ENCODE data around the gene NBPF11.
A peak's percentile ranks its signal among the peaks of the same experiment; 100 is the strongest.
"Not testable (repeated sequence)": the region's sequence is repeated elsewhere in the genome, so short reads cannot be mapped to it uniquely, and the experiment has no call there.

Gene NBPF11

GRCh38 chr1:148147052-148147838 lies 4.8 kb downstream of the NBPF11 start:
- DNase-seq (ENCODE audit: low read depth); H3K4me3 ChIP-seq (ENCODE audit: control insufficient read depth, low read depth, low read length): not testable (repeated sequence)

DNA sequence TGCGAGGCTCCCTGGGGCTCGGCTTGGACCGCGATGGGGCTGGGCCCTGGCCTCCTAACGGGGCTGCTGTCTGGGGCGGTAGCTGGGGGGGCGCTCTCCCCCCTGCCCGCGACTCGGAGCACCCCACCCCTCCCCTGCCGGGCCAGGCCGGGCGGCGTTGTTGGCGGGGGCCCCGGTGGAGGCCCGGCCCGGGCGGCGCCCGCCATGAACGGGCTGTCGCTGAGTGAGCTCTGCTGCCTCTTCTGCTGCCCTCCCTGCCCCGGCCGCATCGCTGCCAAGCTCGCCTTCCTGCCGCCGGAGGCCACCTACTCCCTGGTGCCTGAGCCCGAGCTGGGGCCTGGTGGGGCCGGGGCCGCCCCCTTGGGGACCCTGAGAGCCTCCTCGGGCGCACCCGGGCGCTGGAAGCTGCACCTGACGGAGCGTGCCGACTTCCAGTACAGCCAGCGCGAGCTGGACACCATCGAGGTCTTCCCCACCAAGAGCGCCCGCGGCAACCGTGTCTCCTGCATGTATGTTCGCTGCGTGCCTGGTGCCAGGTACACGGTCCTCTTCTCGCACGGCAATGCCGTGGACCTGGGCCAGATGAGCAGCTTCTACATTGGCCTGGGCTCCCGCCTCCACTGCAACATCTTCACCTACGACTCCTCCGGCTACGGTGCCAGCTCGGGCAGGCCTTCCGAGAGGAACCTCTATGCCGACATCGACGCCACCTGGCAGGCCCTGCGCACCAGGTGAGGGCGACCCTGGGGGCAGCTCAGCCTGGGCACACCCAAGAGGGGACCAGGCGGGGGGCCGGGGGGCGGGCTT lies 5.7 kb downstream of the NBPF11 start:
- not testable (repeated sequence) for DNase-seq (ENCODE audit: low read depth); H3K4me3 ChIP-seq (ENCODE audit: control insufficient read depth, low read depth, low read length)

DNA sequence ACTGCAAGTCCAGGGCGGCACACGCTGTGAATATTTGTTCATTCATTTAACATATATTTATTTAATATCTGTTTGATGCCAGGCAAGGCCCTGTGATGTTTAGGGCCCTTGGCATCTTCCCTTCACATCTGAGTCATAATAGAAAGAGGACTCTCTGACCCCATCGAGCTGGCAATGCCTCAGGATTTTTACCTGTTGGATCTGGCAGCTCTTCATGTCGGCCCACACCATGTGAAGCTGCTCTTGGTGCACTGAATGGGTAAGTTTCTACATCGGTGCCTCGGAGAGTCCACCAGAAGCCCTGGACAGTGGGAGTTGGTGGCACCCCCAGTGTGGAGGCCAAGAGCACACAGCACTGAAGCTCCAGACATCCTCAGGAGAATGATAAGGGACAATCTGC lies 8.9 kb downstream of the NBPF11 start:
- H3K4me3 ChIP-seq (ENCODE audit: control insufficient read depth, low read depth, low read length); DNase-seq (ENCODE audit: low read depth): not testable (repeated sequence)

DNA sequence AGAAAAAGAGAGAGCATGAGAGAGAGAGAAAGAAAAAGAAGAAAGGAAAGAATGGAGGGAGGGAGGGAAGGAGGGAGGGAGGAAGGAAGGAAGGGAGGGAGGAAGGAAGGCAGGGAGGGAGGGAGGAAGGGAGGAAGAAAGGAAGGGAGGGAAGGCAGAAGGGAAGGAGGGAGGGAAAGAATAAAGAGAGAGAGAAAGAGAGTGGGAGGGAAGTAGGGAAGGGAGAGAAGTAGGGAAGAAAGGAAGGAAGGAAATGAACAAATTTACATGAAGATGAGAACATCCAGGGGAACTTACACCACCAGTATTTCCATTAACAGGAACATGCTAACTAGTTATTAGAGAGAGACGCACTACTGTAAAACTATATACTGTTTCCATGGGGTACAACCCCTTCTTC lies 10.1 kb downstream of the NBPF11 start:
- not testable (repeated sequence) for H3K4me3 ChIP-seq (ENCODE audit: control insufficient read depth, low read depth, low read length); DNase-seq (ENCODE audit: low read depth)

DNA sequence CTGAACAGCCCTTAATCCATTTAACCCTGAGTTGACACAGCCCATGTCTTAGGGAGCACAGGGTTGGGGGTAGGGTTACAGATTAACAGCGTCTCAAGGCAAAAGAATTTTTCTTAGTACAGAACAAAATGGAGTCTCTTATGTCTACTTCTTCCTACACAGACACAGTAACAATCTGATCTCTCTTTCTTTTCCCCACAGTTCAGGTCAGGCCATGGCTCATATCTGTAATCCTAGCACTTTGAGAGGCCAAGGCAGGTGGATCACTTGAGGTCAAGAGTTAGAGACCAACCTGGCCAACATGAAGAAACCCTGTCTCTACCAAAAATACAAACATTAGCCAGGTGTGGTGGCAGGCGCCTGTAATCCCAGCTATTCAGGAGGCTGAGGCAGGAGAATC lies 13.5 kb downstream of the NBPF11 start:
- not testable (repeated sequence) for H3K4me3 ChIP-seq (ENCODE audit: control insufficient read depth, low read depth, low read length); DNase-seq (ENCODE audit: low read depth)

DNA sequence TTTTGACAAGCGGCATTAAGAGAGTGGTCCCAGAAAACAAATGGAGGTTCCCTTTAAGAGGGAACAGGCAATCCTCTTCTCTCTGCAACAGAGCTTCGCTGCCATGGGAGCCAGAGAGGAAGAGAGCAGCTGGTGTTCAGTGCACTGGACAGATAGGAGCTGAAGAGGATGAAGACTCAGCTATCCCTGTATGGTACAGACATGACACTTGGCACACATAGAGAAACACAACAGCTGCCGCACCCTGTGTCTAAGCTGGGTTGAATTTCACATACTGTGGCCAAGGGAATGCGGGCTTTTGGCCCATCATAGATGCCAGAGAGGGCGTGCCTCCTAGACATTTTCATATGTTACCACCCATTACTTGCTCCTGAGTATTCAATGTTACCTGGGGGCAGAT lies 29.7 kb downstream of the NBPF11 start:
- H3K4me3 ChIP-seq (ENCODE audit: control insufficient read depth, low read depth, low read length); DNase-seq (ENCODE audit: low read depth): not testable (repeated sequence)

DNA sequence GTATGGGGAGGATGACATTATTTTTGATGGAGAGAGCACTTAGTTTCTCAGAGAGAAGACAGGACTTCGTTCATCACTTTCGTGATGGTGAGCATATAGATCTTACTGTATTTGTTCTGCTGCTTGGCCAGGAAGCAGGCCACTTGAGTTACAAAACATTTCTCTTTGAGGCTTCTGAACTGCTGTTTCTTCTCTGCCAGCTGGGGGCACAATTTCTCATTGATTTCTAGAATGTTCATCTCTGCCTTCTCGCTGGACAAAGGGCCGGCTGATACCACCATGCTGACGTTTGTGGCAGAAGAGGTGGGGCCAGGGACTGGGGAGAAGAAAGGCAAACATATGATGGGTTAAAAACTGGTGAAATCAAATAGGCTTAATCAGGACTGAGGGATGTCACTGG lies 31.7 kb downstream of the NBPF11 start:
- TF ChIP-seq, protein P1, sequence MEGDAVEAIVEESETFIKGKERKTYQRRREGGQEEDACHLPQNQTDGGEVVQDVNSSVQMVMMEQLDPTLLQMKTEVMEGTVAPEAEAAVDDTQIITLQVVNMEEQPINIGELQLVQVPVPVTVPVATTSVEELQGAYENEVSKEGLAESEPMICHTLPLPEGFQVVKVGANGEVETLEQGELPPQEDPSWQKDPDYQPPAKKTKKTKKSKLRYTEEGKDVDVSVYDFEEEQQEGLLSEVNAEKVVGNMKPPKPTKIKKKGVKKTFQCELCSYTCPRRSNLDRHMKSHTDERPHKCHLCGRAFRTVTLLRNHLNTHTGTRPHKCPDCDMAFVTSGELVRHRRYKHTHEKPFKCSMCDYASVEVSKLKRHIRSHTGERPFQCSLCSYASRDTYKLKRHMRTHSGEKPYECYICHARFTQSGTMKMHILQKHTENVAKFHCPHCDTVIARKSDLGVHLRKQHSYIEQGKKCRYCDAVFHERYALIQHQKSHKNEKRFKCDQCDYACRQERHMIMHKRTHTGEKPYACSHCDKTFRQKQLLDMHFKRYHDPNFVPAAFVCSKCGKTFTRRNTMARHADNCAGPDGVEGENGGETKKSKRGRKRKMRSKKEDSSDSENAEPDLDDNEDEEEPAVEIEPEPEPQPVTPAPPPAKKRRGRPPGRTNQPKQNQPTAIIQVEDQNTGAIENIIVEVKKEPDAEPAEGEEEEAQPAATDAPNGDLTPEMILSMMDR (IDR thresholded peaks at IDR 0.05; ENCODE audit: control insufficient read depth, insufficient read depth, low read depth, low read length, missing control alignments): peak; percentile 7
- H3K4me3 ChIP-seq (ENCODE audit: control insufficient read depth, low read depth, low read length); DNase-seq (ENCODE audit: low read depth): not testable (repeated sequence)

- DNase-seq (ENCODE audit: low read depth): not testable (repeated sequence)
Measured at GRCh38 chr1:148095732-148096131, 56.3 kb downstream of the NBPF11 start.

GRCh38 chr1:148086196-148086595 lies 65.9 kb downstream of the NBPF11 start:
- not testable (repeated sequence) for DNase-seq (ENCODE audit: low read depth); H3K4me3 ChIP-seq (ENCODE audit: control insufficient read depth, low read depth, low read length)

More at GRCh38 chr1:148095732-148096131, 56.3 kb downstream of the NBPF11 start:
- H3K4me3 ChIP-seq (ENCODE audit: control insufficient read depth, low read depth, low read length): not testable (repeated sequence)

DNA sequence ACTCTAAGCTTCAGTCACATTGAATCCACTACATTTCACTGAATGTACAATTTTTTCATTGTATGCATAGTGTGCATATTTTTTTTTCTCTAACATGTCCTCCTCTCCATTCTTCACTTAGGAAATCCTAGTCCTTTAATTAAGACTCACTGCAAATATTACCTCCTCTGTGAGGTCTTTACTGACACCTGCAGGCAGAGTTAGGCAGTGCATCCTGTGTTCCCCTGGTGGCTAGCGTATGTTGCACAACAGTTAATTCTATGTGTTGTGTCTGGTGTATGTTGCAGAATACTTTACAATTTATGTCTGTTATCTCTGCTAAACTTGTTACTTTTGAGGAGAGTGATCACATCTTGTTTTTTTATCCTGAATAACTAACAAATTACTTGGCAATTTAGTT lies 70.9 kb downstream of the NBPF11 start:
- H3K4me3 ChIP-seq (ENCODE audit: control insufficient read depth, low read depth, low read length); DNase-seq (ENCODE audit: low read depth): not testable (repeated sequence)

DNA sequence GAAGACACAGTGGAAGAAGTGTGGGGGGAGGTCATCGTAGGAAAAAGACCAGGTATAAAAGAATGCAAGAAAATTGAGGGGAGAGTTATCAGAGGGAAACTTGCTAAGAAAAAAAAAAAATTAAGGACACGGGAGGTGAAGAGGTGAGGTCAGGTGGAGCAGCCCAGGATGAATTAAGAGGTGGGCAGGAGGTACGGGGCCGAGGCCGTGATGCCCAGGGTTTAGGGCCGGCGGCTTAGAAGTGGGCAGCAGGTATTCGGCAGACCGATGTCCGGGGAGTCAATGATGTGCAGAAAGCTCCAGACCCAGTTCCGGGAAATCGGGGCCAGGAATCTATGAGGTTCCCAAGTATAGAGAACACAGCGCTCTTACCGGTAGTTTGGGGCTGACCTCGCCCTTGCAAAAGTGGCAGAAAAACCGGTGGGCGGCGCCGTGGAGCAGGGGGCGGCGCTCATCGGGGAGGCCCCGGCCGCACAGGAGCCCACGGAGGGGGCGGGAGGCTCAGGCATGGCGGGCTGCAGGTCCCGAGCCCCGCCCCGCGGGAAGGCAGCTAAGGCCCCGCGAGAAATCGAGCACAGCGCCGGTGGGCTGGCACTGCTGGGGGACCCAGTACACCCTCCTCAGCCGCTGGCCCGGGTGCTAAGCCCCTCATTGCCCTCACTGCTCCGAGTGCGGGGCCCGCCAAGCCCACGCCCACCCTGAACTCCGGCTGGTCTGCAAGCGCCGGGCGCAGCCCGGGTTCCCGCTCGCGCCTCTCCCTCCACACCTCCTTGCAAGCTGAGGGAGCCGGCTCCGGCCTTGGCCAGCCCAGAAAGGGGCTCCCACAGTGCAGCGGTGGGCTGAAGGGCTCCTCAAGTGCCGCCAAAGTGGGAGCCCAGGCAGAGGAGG lies 73.2 kb downstream of the NBPF11 start:
- H3K4me3 ChIP-seq (ENCODE audit: control insufficient read depth, low read depth, low read length); DNase-seq (ENCODE audit: low read depth): not testable (repeated sequence)

- H3K4me3 ChIP-seq (ENCODE audit: control insufficient read depth, low read depth, low read length); DNase-seq (ENCODE audit: low read depth): not testable (repeated sequence)
Measured at GRCh38 chr1:148078090-148078489, 74.0 kb downstream of the NBPF11 start.

DNA sequence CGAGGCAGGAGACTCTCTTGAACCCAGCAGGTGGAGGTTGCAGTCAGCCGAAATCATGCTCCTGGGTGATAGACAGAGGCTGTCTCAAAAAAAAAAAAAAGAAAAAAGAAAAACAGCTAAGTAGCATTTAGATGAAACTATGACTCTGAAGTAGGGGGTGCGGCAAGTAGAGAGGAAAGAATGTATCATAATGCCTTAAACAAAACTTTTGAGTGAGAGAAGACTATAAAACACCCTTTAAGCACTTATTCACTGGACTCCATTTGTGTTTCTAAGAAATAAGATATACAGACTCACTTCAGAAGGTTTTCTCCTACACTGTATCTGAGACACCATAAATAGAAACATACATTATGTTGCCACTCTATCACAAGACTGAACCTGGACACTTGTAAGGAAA lies 74.6 kb downstream of the NBPF11 start:
- DNase-seq (ENCODE audit: low read depth); H3K4me3 ChIP-seq (ENCODE audit: control insufficient read depth, low read depth, low read length): not testable (repeated sequence)

GRCh38 chr1:148073392-148073791 lies 78.7 kb downstream of the NBPF11 start:
- not testable (repeated sequence) for H3K4me3 ChIP-seq (ENCODE audit: control insufficient read depth, low read depth, low read length); DNase-seq (ENCODE audit: low read depth)

DNA sequence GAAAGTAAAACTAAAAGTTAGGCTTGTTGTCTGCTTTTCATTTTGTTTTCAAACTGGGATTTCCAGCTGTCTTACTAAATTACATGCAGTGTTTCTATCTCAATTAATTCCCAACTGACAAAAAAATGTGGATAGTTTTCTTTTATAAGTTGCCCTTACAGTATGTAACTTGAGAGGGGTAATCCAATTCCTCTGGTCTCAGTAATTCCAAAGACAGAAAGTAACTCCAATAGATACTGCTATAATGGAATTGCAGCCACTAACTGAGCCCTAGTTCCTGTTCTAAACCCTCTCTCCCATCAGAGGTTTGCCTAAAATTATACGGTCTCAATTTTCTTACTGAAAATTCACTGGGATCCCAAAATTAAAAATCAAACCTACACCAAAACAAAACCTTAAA lies 83.5 kb downstream of the NBPF11 start:
- not testable (repeated sequence) for DNase-seq (ENCODE audit: low read depth); H3K4me3 ChIP-seq (ENCODE audit: control insufficient read depth, low read depth, low read length)

- not testable (repeated sequence) for DNase-seq (ENCODE audit: low read depth); H3K4me3 ChIP-seq (ENCODE audit: control insufficient read depth, low read depth, low read length)
Measured at GRCh38 chr1:148068201-148068600, 83.9 kb downstream of the NBPF11 start.

DNA sequence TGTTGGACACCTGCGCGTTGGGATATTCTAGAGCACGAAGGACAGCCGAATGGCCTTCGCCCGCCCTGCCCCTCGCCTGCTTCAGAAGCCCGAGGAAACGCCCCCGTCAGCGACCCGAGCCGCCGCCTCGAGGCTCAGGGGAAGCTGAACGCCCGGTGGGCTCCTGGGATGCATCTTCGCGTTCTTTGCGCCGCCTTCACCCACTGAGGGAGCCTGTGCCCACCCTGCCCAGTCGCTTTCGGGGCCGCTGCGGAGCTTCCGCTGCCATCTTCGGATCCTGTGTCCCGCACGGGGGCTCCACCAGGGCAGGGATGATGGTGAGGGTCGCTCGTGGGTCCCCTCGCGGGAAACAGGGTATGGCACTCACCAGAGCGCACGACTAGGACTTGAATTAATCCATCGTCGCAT lies 91.8 kb downstream of the NBPF11 start:
- not testable (repeated sequence) for DNase-seq (ENCODE audit: low read depth); H3K4me3 ChIP-seq (ENCODE audit: control insufficient read depth, low read depth, low read length)
